DND-41 (cell line): ENCODE results near the gene DAB2.
"Not testable (repeated sequence)": the region's sequence is repeated elsewhere in the genome, so short reads cannot be mapped to it uniquely, and the experiment has no call there.

Experiments used
- ATAC-seq: fragments of 200-7000 bp; cut with Tn5 transposase; 3 replicates; pipeline ENCODE4 v1.9.1; 2021; ENCODE audit warnings: low read depth; ENCODE audit not compliant: insufficient read depth
- DNase-seq: peaks from one replicate; pipeline ENCODE4 v3.0.0-alpha.2; 2020
- H2AFZ ChIP-seq: 2 replicates; pipeline ENCODE4 v1.6.0; 2012; ENCODE audit warnings: low read depth, low read length
- H3K27ac ChIP-seq: 2 replicates; pipeline ENCODE4 v1.5.1; 2012; ENCODE audit warnings: low read length, inconsistent platforms
- H3K27me3 ChIP-seq: fragments of 200-600 bp; sonication (generic); 2 replicates; pipeline ENCODE4 v1.6.0; 2012; ENCODE audit warnings: low read length, mild to moderate bottlenecking, inconsistent platforms; ENCODE audit not compliant: insufficient read depth, poor library complexity
- H3K36me3 ChIP-seq: 2 replicates; pipeline ENCODE4 v1.5.1; 2012; ENCODE audit warnings: low read length, inconsistent platforms; ENCODE audit not compliant: insufficient read depth
- H3K4me1 ChIP-seq: 2 replicates; pipeline ENCODE4 v1.5.1; 2012; ENCODE audit warnings: mild to moderate bottlenecking, low read length; ENCODE audit not compliant: insufficient read depth
- H3K4me2 ChIP-seq: 2 replicates; pipeline ENCODE4 v1.6.0; 2012; ENCODE audit warnings: mild to moderate bottlenecking, moderate library complexity, low read length, inconsistent platforms; ENCODE audit not compliant: insufficient read depth
- H3K4me3 ChIP-seq, 2 experiments: fragments of 200-600 bp in 1 of 2; shearing (Covaris generic) in 1 of 2; 2 replicates each; pipeline ENCODE4 v1.5.1; 2012 to 2016; ENCODE audit warnings: inconsistent platforms in 2 of 2, low read length in 2 of 2, mild to moderate bottlenecking in 2 of 2, low read depth in 1 of 2, moderate library complexity in 1 of 2
- H3K79me2 ChIP-seq: 2 replicates; pipeline ENCODE4 v1.6.0; 2012; ENCODE audit warnings: low read length, inconsistent platforms; ENCODE audit not compliant: insufficient read depth
- H3K9ac ChIP-seq: 2 replicates; pipeline ENCODE4 v1.6.0; 2012; ENCODE audit warnings: low read depth, mild to moderate bottlenecking, inconsistent platforms, low read length, moderate library complexity
- H3K9me3 ChIP-seq: 2 replicates; pipeline ENCODE4 v1.5.1; 2012; ENCODE audit warnings: low read length, moderate library complexity, mild to moderate bottlenecking, inconsistent platforms; ENCODE audit not compliant: insufficient read depth, severe bottlenecking
- H4K20me1 ChIP-seq: 2 replicates; pipeline ENCODE4 v1.6.0; 2012; ENCODE audit warnings: low read length; ENCODE audit not compliant: insufficient read depth
- CTCF ChIP-seq: IDR thresholded peaks from 2 replicates; pipeline ENCODE4 v1.5.1; 2012; ENCODE audit warnings: borderline replicate concordance, low read length, moderate library complexity, mild to moderate bottlenecking; ENCODE audit not compliant: poor library complexity, severe bottlenecking; ENCODE audit errors: extremely low read depth
- EZH2 ChIP-seq: IDR thresholded peaks from 3 replicates; pipeline ENCODE4 v1.6.1; 2012; ENCODE audit warnings: borderline replicate concordance, low read depth, mild to moderate bottlenecking, moderate library complexity, low read length, inconsistent platforms; ENCODE audit not compliant: severe bottlenecking

Gene DAB2

GRCh38 chr5:39341896-39342295 is 82.9 kb downstream of the DAB2 start:
- Histone ChIP-seq H2AFZ (no peak overlapping the region), H4K20me1 (no peaks in the 10 kb centered on the region)
- no peak for ATAC-seq

DNA sequence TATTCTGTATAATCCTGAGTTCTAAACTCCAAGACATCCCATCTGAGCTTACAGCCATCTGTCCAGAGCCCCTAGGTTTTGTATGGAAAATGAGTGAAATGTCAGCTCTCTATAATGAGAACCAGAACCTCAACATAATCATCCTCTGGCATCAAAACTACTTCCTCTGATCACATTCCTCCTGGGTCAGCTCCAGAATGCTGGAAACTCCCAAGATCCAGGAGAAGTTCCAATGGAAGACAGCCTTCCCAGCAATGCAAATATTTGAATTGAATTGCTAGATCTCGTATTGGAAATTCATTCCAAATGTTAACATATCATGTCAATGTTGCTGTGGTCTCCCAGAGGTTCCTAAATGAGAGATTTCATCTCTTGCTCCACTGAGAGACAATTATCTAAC is 84.3 kb downstream of the DAB2 start:
- H3K79me2 ChIP-seq, result no peaks in the 10 kb centered on the region
- no peak overlapping the region for H2AFZ ChIP-seq
- H3K27me3 ChIP-seq, result no peaks in the 10 kb centered on the region
- DNase-seq, result no peak
- H3K9ac ChIP-seq, result no peak overlapping the region
- no peak for ATAC-seq
- no peaks in the 10 kb centered on the region for H4K20me1 ChIP-seq
- no peaks in the 10 kb centered on the region for H3K36me3 ChIP-seq
- no peak for TF ChIP-seq CTCF
- no peak for TF ChIP-seq EZH2
- H3K4me3 ChIP-seq, result no peak overlapping the region
- no peaks in the 10 kb centered on the region for H3K9me3 ChIP-seq
- no peak overlapping the region for H3K4me2 ChIP-seq
- no peaks in the 10 kb centered on the region for H3K4me1 ChIP-seq
- H3K27ac ChIP-seq, result no peak overlapping the region

More at GRCh38 chr5:39341896-39342295, 82.9 kb downstream of the DAB2 start:
- Histone ChIP-seq H3K4me3 (no peak overlapping the region), H3K27ac (no peak overlapping the region), H3K4me1 (no peaks in the 10 kb centered on the region), H3K9ac (no peak overlapping the region), H3K4me2 (no peak overlapping the region), H3K79me2 (no peaks in the 10 kb centered on the region), H3K27me3 (no peaks in the 10 kb centered on the region), H3K9me3 (no peaks in the 10 kb centered on the region), H3K36me3 (no peaks in the 10 kb centered on the region)
- no peak for DNase-seq
- no peak for TF ChIP-seq CTCF
- no peak for TF ChIP-seq EZH2

- Histone ChIP-seq H3K4me1 (no peaks in the 10 kb centered on the region), H3K4me2 (no peak overlapping the region), H3K36me3 (no peaks in the 10 kb centered on the region), H2AFZ (no peak overlapping the region), H3K79me2 (no peaks in the 10 kb centered on the region), H3K9me3 (peaks cover 3% of the 10 kb centered on the region), H3K4me3 (no peak overlapping the region), H3K9ac (no peak overlapping the region), H3K27me3 (no peaks in the 10 kb centered on the region), H4K20me1 (no peaks in the 10 kb centered on the region), H3K27ac (no peak overlapping the region)
- no peak for TF ChIP-seq CTCF
- no peak for TF ChIP-seq EZH2
- no peak for DNase-seq
- ATAC-seq, result no peak
Measured at GRCh38 chr5:39337252-39337915, 87.4 kb downstream of the DAB2 start.

GRCh38 chr5:39334296-39334695 is 90.5 kb downstream of the DAB2 start:
- H4K20me1 ChIP-seq, H3K9me3 ChIP-seq, H2AFZ ChIP-seq, H3K4me1 ChIP-seq, H3K36me3 ChIP-seq, H3K4me3 ChIP-seq, ATAC-seq, H3K79me2 ChIP-seq, H3K4me2 ChIP-seq, H3K27me3 ChIP-seq, DNase-seq, H3K27ac ChIP-seq, H3K9ac ChIP-seq: not testable (repeated sequence)
